MV-4-11 (cell line): ENCODE data around the gene SCRT2.
"Not testable (repeated sequence)": the region's sequence is repeated elsewhere in the genome, so short reads cannot be mapped to it uniquely, and the experiment has no call there.

ENCODE experiments used
- DNase-seq: peaks from one replicate; lab custom pipeline; 2025; lab: John Stamatoyannopoulos, UW

SCRT2 gene

GRCh38 chr20:675453-676314 is at the start of gene SCRT2:
SCRT2 (minus strand) TSS chr20:675802; CDS start chr20:675601, 201 bp downstream.
- peak; percentile 9 for DNase-seq

DNA sequence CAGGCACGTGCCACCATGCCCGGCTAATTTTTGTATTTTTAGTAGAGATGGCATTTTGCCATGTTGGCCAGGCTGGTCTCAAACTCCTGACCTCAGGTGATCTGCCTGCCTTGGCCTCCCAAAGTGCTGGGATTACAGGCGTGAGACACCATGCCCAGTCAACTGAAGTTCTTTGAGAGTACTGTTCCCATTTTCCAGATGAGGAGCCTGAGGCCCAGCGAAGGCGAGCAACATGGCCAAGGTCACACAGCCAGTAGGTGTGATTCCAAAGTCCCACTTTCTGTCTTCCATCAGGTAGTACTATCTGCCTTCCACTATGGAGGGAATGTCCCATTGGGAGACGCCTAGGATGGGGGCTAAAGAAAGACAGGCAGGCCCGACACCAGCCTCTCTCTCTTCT is 49.2 kb upstream of the SCRT2 start:
- DNase-seq, result not testable (repeated sequence)

DNA sequence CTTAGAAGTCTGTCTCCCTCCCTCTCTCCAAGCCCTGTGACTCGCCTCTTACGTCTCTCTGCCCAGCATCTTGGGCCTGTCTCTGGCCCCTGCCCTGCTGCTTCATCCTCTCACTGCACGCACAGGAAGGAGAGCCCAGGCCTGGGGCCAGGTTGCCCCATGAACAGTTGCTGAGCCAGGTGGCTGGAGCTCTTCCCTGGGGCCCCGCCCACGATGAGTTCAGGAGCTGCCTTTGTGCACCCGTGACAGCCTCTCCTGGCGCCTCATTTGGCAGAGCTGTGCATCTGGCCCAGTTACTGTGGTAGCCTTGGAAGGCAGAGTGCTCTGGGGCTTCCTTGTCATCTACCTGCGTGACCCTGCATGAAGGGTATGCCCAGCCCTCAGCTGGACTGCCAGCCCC is 48.2 kb upstream of the SCRT2 start:
- no peak for DNase-seq

GRCh38 chr20:722822-723644 is 47.4 kb upstream of the SCRT2 start:
- no peak for DNase-seq

GRCh38 chr20:721876-722275 is 46.3 kb upstream of the SCRT2 start:
- DNase-seq, result no peak

DNA sequence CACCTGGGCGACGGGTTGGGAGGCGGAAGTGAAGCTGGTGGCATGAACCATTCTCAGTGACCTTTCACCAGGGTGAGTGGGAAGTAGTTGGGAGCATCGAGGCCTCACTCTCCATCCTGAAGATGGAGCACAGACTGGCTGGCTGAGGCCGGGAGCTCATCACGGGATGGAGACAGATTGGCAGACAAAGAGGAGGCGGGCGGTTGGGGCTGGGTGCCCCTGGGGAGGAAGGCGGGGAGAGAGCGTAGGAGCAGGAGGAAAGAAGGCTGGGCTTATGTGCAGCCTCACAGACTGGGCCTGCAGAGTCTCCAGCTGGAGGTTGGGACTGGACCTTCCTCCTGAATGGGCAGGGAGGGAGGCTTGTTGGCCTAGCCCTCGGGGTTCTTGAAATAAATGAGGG is 44.2 kb upstream of the SCRT2 start:
- no peak for DNase-seq

DNA sequence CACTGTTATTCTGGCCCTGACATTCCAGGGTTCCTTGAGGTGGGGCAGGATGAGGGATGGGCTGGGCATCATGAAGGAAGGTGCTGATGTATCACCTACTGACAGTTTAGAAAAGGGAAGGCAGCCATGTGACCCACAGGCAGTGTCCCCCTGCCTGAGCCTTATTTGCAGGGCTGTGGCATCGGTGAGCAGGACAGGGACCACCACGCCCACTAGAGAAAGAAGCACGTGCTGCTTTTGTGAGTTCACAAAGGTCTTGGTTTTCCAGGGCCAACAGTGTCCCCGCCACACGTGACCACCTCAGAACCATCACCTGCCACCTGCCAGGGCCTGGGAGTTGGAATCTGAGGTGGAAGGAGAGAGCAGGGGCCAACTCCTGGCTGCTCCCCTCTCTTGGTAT is 43.5 kb upstream of the SCRT2 start:
- DNase-seq, result no peak

DNA sequence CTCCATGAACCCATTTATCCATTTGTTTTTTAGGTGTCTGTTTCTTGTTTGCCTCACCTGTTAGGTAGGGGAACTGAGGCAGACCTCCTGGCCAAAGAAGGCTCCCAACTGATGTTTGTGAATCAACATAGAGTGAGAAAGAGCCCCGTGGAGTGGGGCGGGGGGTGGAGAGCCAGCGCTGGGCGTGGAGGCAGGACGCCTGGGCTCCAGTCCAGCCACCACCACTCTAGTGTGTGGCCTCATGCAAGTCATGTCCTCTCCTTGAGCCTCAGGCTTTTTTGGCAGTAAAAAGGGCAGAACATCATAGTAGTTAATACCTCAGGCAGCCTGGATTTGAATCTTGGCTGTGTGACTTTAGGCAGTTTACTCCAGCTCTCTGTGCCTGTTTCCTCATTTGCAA is 42.2 kb upstream of the SCRT2 start:
- DNase-seq, result no peak

DNA sequence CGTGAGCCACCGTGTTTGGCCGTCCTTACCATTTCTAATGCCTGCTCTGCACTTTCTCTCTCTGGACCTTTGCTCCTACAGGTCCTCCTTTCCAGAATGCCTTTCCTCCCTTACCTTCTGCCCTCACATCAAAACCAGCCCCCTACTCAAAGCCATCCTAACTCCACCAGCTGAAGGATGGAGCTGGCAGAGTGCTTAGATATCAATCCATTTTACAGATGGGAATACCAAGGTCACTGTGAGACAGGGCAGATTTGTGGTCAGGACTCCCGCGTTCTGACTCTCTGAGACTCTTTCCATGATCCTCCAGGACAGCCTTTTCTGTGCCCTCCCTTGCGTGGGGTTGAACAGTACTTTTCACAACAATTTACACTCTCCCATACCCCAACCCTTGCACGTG is 41.7 kb upstream of the SCRT2 start:
- no peak for DNase-seq

GRCh38 chr20:714453-714852 is 38.9 kb upstream of the SCRT2 start:
- no peak for DNase-seq

DNA sequence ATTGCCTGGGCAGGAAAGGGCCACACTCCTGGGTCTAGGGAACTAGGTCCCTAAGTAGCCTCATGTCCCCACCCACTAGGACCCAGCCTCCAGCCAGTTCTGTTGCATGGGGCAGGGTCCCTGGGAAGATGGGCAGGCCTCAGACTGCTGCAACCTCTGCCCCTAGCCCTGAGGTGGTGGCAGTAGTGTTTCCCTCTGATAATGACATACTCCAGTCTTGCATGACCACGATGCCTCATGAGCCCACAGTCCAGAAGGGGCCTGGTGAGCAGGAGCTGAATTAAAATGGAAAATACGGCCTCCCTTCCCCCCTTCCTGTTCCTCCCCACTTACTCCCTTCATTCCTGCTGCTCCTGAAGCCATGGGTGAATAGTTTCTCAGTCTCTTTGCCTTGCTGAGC is 36.0 kb upstream of the SCRT2 start:
- no peak for DNase-seq

DNA sequence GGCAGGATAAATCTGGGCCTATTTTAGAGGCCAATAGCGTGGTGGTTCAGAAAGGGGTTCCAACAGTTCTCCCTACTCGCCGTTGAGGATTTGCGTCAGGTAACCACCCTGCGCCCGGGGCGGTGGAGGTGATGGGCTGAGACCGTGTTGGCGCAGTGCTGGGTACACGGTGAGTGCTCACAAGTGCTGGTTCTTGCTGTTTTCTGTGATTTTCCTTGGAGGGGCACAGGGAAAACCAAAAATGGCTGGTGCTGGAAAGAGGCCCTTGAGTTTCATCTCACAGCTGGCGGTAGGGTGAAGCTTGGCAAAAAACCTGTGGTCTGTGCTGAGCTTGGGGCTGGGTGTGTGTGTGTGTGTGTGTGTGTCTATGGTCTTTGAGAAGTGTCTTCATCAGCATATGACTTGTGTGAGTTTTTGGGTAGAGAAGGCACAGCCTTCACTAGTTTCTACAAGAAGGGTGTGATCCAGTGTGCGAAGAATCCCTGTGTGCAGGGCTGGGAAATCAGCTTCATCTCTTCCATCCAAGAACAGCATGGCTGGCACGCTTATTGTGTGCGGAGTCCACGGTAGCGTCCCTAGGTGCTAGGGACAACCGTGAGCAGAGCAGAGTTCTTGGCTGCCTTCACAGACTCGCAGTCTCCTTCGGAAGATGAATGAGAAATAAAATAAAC is 35.3 kb upstream of the SCRT2 start:
- DNase-seq, result no peak

DNA sequence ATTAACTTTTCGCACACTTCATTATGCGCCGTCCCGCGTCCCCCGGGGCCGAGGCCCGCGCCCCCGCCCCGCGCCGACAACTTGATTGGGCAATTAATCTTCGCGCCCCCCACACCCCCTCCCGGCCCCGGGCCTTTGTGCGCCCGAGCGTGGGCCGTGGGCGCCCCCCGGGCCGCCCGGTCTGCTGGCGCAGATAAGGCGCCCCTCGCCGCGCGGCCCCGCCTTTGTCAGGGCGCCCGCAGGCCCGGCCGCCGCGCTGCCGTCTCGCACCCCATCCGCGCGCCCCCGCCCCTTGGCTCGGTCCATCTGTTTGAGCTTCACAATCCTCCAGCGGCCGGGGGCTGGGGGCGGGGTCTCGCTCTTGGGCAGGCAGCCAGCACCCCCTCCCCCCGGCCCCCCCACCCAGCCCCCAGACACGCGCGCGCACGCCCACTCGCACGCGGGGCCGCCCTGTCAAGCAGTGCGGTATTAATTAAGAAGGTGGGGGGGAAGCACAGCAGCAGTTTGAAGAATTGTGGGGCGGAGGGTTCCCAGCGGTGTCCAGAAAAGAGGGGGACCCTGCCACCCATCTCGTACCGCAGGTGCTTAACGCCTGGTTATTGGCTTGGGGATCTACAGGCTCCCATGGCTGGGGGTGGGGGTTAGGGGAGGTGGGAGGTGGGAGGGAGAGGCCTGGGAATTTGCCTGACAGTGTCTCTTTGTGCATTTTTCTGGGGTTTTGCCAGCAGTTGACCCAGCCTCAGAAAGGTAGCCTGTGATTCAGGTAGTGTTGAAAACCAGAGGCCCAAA is 34.6 kb upstream of the SCRT2 start:
- DNase-seq, result no peak

DNA sequence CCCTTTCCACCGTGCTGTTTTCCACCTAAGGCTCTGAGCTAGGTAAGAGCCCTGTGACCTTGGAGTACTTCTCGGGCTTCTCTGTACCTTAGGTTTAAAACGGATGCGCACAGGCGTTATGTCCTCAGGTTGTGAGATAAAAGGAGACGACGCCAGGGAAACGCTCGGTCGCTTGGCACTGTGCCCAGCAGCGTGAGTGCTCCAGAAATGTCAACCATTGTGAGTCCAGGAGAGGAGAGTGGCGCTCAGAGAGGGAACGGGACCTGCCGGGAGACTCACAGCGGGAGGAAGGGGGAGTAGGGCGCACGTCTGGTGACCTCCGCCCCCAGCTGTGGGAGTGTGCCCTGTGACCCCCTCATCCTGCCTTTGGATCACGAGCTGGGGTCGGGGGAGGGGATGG is 33.8 kb upstream of the SCRT2 start:
- DNase-seq, result no peak

DNA sequence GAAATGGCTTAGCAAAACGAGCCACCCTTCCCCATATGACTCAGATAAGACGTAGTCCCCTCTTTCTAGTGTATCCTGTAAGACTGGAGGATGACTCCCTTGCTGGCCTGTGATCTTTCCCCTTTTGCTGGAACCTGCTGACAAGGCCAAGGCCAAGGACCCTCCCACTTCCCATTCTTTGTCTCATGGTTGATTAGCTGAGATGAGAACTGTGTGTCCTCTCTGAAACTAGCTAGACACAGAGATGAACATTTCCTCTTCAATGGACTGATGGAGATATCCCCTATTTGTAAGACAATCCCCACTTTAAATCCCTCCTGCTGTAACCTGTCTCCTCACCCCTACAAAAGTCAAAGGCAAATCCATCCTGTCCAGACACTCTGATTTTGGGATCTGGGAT is 33.4 kb upstream of the SCRT2 start:
- DNase-seq, result no peak

DNA sequence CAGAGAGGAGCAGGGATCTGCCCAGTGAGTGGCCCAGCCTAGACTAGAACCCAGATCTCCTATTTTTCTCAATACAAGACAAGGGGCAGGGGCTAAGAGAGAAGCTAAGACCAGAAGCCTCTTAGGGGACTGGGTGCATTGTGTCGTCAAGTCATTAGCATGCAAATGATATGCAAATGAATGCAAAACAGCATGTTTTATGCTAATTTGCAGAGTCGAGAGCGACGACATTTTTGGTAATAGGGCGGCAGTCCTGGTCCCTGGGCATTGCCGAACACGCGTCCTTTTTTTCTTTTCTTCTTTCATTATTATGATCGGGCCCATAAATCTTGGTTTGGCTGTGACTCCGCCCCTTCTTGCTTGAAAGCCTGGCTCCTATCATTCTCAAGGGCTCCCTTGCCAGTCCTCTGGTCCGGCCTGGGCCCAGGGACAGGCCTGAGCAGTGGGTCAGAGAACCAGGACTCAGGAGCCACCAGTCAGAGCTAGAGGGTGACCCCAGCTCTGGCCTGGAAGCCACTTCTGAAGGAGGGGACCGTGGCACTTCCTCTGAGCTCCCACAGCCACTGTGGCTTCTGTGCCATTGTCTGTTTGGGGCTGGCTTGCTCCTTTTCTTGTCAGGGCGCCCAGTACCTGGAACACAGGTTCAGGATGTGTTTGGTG is 32.0 kb upstream of the SCRT2 start:
- DNase-seq, result no peak

GRCh38 chr20:706366-706885 is 30.8 kb upstream of the SCRT2 start:
- no peak for DNase-seq

DNA sequence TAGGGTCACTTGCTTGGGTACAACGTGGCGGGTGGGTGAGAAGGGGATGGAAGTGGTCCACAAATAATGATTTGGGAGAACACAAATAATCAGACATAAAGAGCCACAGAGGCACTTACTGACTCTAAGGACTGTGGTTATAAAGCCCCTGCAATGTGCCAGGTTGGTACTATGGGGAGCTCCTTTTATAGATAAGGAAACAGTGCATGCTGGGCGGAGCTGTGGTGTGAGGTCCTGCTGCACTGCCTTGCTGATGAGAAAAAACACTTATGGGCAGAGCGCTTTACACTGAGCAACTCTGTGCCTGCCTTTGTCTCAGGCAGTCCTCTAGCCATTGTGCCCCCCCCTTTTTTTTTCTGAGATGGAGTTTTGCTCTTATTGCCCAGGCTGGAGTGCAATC is 29.1 kb upstream of the SCRT2 start:
- DNase-seq, result no peak

DNA sequence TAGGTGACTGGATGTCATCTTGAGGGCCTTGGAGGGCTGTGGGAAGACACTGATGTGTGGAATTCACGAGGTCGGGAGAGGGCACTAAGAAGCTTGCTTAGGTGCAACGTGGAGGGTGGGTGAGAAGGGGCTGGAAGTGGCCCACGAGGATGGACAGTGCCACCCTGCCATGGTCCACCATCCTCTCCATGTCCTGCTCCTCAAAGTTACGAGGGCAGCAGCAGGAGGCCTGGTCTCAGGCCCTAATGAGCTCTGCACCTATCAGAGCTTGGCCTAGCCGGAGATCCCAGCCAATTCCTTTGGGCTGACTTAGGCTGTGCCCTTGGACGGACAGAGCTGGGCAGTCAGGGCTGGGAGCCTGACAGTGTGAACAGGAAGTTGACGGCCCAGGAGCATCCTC is 27.8 kb upstream of the SCRT2 start:
- DNase-seq, result no peak

GRCh38 chr20:703006-703405 is 27.4 kb upstream of the SCRT2 start:
- no peak for DNase-seq
